HL-60 (cell line): ENCODE measurements around the gene MROH2A.

Experiments
- DNase-seq, 2 experiments: peaks; one replicate each; pipeline ENCODE4 v3.0.0-alpha.2; 2010 to 2020; ENCODE audit warnings: low read depth in 1 of 2, low spot score in 1 of 2
- H3K27ac ChIP-seq: fragments of 250-450 bp; sonication (Bioruptor Pico); replicated peaks from 2 replicates; pipeline ENCODE4 v1.5.1; 2020; ENCODE audit warnings: mild to moderate bottlenecking, moderate library complexity
- H3K27me3 ChIP-seq: fragments of 250-450 bp; sonication (Bioruptor Pico); 2 replicates; pipeline ENCODE4 v1.5.1; 2021; ENCODE audit warnings: mild to moderate bottlenecking, moderate library complexity; ENCODE audit not compliant: insufficient read depth, poor library complexity, severe bottlenecking
- H3K4me3 ChIP-seq: replicated peaks from 2 replicates; pipeline ENCODE4 v1.5.1; 2011; ENCODE audit warnings: mild to moderate bottlenecking, control low read depth, low read length; ENCODE audit not compliant: insufficient read depth
- GABPA ChIP-seq: IDR thresholded peaks from 2 replicates; pipeline ENCODE4 v1.6.1; 2012; ENCODE audit warnings: low read depth
- POLR2AphosphoS5 ChIP-seq: IDR thresholded peaks from 2 replicates; pipeline ENCODE4 v1.6.1; 2012; ENCODE audit warnings: low read depth
- SPI1 ChIP-seq: IDR thresholded peaks from 2 replicates; pipeline ENCODE4 v1.6.1; 2012; ENCODE audit warnings: low read depth, mild to moderate bottlenecking, borderline replicate concordance
- TF ChIP-seq, protein P1 (sequence below): IDR thresholded peaks from 2 replicates; pipeline ENCODE4 v1.6.1; 2012; ENCODE audit warnings: low read depth; ENCODE audit not compliant: insufficient replicate concordance
- TF ChIP-seq, protein P2 (sequence below): IDR thresholded peaks from one replicate; pipeline ENCODE4 v1.5.1; 2011; ENCODE audit warnings: low read length, control low read depth, inconsistent platforms; ENCODE audit not compliant: insufficient read depth

Gene MROH2A

DNA sequence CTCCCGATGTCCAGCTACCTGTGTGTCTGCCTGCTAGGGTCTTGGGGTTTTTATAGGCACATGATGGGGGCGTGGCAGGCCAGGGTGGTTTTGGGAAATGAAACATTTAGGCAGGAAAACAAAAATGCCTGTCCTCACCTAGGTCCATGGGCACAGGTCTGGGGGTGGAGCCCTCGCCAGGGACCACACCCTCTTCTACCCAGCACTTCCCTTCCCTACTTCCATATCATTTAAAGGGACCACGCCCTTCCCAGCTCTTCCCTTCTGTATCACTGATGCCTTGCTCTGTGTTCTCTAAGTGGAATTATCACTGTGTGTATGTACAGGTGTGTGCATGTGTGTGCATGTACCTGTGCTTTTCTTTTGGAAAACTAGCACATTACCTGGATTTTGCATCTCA lies 11.7 kb upstream of the MROH2A start:
- no peaks in the 10 kb centered on the region for H3K27me3 ChIP-seq
- no peak overlapping the region for H3K4me3 ChIP-seq
- H3K27ac ChIP-seq: no peak overlapping the region
- TF ChIP-seq SPI1 (no peak), POLR2AphosphoS5 (no peak), GABPA (no peak)
- TF ChIP-seq, protein P1, sequence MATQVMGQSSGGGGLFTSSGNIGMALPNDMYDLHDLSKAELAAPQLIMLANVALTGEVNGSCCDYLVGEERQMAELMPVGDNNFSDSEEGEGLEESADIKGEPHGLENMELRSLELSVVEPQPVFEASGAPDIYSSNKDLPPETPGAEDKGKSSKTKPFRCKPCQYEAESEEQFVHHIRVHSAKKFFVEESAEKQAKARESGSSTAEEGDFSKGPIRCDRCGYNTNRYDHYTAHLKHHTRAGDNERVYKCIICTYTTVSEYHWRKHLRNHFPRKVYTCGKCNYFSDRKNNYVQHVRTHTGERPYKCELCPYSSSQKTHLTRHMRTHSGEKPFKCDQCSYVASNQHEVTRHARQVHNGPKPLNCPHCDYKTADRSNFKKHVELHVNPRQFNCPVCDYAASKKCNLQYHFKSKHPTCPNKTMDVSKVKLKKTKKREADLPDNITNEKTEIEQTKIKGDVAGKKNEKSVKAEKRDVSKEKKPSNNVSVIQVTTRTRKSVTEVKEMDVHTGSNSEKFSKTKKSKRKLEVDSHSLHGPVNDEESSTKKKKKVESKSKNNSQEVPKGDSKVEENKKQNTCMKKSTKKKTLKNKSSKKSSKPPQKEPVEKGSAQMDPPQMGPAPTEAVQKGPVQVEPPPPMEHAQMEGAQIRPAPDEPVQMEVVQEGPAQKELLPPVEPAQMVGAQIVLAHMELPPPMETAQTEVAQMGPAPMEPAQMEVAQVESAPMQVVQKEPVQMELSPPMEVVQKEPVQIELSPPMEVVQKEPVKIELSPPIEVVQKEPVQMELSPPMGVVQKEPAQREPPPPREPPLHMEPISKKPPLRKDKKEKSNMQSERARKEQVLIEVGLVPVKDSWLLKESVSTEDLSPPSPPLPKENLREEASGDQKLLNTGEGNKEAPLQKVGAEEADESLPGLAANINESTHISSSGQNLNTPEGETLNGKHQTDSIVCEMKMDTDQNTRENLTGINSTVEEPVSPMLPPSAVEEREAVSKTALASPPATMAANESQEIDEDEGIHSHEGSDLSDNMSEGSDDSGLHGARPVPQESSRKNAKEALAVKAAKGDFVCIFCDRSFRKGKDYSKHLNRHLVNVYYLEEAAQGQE: no peak
- TF ChIP-seq, protein P2, sequence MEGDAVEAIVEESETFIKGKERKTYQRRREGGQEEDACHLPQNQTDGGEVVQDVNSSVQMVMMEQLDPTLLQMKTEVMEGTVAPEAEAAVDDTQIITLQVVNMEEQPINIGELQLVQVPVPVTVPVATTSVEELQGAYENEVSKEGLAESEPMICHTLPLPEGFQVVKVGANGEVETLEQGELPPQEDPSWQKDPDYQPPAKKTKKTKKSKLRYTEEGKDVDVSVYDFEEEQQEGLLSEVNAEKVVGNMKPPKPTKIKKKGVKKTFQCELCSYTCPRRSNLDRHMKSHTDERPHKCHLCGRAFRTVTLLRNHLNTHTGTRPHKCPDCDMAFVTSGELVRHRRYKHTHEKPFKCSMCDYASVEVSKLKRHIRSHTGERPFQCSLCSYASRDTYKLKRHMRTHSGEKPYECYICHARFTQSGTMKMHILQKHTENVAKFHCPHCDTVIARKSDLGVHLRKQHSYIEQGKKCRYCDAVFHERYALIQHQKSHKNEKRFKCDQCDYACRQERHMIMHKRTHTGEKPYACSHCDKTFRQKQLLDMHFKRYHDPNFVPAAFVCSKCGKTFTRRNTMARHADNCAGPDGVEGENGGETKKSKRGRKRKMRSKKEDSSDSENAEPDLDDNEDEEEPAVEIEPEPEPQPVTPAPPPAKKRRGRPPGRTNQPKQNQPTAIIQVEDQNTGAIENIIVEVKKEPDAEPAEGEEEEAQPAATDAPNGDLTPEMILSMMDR: no peak
- no peak for DNase-seq

- TF ChIP-seq, protein P1: no peak
- no peak for TF ChIP-seq POLR2AphosphoS5
- TF ChIP-seq SPI1: no peak
- TF ChIP-seq, protein P2: no peak
- no peak for TF ChIP-seq GABPA
- DNase-seq: no peak
- Histone ChIP-seq H3K4me3 (no peak overlapping the region), H3K27me3 (no peaks in the 10 kb centered on the region), H3K27ac (no peak overlapping the region)
Measured at GRCh38 chr2:233768076-233768475, 10.1 kb upstream of the MROH2A start.

DNA sequence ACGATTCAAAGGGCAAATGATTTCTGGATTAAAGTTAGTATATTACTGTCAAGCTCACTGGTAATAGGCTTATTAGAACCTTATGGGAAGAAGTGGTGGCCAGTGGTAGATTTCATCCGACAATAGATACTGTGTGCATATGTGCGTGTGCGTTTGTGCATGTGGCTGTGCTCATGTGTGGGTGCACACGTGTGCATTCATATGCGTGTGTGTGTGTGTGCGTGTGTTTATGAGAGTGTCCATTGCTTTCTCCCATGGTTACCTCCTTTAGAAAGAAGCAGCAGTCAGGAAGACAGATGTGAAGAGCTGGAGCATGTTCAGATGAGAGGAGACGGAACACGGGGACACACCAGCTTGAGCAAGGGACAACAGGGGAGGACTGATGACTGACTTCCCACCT lies 8.9 kb upstream of the MROH2A start:
- Histone ChIP-seq H3K4me3 (no peak overlapping the region), H3K27me3 (no peaks in the 10 kb centered on the region), H3K27ac (no peak overlapping the region)
- no peak for DNase-seq
- TF ChIP-seq GABPA: no peak
- TF ChIP-seq, protein P1: no peak
- TF ChIP-seq POLR2AphosphoS5: no peak
- TF ChIP-seq SPI1: no peak
- TF ChIP-seq, protein P2: no peak
